Stimulated activated CD4-positive, alpha-beta T cell treated with anti-CD3 and anti-CD28 coated beads, Interleukin-12 subunit alpha, Interleukin-12 subunit beta, amount 100 ng/mL, for 48 hours (primary cell): ENCODE data around the gene MLLT6.

Experiments used
- DNase-seq, 3 donors: peaks; one replicate each; pipeline ENCODE4 v3.0.0-alpha.2; 2020; ENCODE audit warnings: low read depth in 2 of 3, low spot score in 1 of 3

Gene MLLT6

DNA sequence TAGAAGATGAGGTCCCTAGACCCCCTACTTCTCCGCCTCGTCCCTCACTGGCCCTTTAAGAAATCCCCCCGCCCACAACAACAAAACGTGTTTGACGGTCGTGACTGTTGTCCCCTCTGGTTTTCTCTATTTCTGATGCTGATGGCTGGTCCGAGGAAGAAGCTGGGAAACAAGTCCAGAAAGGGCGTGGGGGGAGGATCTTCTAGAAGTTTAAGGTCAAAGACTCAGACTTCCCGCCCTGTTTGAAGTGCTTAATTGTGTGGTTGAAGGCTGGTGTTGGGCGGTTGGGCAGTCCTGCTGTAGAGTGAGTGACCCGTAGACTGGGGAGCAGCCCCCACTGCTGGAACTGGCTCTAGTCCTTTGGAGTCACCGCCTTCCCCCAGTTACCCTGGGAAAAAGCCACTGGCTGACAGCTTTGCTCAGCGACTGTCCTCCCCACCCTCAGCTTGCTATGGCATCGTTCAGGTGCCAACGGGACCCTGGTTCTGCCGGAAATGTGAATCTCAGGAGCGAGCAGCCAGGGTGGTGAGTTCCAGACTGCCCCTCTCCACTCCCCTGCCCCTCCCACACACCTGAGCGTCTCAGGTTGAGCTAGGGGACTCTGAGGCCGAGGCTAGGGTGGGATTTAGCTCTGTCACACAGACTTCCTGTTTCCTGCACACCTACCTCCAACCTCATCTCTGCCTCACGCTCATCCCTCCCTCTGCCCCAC lies 1.6 kb downstream of the MLLT6 start:
- no peak for DNase-seq

DNA sequence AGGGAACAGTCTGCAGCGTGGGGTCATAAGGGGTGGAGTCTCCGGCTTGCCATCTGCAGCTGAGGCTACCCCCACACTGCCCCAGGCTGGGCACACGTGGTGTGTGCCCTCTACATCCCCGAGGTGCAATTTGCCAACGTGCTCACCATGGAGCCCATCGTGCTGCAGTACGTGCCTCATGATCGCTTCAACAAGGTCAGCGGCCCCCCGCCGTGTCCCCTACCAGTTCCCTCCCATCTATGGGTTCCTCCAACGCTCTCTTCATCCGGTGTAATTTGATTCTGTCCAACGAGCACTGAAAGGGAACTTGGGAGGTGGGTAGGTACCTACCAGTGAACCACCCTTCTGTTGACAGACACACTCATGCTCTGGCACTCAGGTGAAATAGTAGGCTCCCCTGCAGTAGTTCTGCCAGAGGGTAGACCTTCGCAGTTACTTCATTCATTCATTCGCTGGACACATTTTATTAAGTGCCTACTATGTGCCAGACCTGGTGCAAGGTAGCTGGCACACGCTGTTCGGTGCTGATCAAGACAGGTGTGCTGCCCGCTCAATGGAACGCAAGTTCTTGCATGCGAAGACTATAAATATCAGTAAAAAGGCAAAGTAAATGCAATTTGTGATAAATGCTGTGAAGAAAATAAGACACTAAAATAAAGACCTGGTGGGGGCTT lies 2.7 kb downstream of the MLLT6 start:
- no peak for DNase-seq

DNA sequence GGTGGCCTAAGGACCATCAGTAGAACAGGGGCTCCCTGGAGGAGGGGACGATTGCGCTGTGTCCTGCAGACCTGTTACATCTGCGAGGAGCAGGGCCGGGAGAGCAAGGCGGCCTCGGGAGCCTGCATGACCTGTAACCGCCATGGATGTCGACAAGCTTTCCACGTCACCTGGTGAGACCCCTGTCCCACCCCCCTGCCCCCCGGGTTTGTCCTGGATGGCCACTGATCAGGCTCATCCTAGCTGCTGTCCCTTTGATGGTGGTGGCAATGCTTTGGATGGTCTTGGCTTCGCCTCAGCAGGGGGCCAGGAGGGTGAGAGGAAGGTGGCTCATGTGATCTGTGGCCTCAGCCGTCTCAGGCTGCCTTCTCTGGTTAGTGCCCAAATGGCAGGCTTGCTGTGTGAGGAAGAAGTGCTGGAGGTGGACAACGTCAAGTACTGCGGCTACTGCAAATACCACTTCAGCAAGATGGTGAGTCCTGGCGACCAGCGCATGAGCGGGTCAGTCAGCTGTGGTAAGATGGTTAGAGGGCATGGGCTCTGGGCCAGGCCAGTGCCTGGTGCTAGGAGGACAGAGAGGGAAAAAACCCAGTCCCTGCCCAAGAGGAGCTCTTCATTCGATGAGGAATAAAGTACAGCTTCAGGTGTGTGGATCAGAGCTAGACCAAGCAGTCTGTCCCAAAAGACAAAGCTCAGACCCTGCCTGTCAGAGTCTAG lies 4.2 kb downstream of the MLLT6 start:
- DNase-seq: no peak

DNA sequence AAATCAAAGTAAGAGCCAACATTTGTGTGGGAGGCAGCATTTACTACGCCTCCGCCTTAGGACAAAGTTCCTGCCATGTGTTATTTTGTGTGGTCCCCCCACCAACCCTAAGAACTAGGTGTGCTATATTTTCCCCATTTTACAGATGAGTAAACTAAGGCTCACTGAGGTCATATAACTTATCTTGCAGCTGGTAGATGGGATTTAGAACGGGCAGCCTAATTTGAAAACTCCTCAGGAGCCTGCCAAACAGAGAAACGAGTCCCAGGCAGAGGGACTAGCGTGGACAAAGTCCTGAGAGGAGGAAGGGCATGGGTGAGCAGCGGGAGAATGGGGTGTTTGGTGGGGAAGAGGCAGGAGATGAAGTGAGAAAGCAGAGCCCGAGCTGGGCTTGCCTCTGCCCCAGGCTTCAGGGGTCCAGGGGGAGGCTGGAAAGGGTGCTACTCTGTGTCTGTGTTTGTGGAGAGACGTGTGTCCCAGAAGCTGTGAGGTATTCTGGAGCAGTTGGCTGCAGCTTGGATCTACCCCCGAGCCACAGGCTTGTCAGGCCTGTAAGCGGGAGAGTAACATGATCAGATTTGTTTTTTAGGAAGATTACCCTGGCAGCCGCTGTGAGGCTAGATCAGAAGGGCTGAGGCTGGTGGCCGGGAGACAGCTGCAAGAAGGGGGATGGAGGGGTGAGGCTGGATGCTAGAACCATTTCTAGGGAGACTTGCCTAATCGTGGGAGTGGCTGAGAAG lies 5.0 kb downstream of the MLLT6 start:
- no peak for DNase-seq

DNA sequence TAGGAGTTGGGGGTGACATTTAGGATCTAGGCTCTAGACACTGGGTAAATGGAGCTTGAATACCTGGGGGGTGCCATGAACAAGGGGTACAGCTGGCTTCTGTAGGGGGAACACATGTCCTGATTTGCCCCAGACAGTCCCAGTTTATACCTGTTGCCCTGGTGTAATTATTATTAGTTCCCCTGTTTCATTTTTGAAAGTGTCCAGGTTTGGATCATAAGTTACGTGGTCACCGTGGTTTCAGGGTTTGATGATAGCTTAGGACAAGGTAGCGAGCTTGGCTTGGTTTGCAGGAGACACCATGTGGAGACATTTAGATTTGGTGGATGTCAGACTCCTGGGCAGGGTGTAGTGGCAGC lies 5.5 kb downstream of the MLLT6 start:
- no peak for DNase-seq

DNA sequence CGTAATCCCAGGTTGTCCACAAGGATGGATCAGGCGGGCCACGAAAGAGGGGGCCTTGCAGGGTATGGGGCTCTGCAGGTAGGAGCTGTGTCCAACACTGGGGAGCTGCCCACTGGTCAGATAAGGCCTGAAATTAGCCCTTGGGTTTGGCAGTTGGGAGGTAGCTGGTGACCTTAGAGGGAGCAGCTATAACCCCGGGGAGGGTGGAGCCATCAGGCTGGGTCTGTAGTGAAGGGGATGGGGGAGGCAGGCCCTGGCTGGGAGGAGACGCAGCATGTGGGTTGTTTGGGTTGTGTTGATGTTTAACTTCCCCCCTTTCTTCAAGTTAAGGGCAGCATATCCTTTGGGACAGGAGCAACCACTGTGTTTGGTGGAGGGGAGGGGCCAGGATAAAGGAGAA lies 5.9 kb downstream of the MLLT6 start:
- no peak for DNase-seq

DNA sequence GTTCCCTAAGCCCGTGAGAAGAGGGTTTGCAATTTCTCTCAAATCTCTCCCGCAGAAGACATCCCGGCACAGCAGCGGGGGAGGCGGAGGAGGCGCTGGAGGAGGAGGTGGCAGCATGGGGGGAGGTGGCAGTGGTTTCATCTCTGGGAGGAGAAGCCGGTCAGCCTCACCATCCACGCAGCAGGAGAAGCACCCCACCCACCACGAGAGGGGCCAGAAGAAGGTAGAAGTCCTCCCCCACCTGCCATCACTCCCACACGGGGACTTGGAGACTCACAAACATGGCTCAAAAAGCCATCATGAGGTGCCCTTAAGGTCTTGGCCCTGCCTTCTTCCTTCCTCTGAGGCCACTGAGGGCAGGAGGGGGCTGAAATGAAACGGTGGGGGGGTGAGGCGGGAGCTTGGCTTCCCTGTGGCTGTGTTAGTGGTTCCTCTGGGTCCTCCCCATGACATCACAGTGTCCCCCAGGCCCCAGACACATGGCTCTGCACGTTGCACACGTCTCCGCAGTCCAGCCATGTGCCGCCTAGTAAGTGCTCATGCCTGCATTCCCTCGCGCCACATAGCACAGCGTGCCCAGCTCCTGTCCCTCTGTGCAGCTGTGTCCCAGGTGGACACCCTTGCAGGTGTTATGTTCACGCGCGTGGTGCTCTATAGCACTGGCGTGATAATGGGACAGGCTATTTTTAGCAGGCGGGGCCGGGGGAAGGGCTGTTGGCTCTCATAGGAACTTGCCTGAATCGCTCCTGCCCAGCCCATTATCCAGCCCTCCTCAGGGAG lies 6.9 kb downstream of the MLLT6 start:
- DNase-seq: no peak

DNA sequence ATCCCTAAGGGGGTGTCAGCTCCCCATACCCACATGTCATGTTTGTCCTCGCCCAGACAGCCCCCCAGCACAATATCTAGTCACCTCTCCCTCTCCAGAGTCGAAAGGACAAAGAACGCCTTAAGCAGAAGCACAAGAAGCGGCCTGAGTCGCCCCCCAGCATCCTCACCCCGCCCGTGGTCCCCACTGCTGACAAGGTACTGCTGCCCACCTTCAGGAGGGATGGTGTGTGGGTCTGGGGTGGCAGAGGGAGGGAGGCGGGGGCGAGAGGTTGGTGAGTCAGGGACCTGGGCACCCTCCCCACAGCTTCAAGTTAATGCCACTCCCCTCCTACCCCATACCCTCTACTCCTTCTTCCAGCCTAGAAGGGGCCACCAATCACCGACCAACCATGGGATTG lies 7.5 kb downstream of the MLLT6 start:
- DNase-seq: no peak

DNA sequence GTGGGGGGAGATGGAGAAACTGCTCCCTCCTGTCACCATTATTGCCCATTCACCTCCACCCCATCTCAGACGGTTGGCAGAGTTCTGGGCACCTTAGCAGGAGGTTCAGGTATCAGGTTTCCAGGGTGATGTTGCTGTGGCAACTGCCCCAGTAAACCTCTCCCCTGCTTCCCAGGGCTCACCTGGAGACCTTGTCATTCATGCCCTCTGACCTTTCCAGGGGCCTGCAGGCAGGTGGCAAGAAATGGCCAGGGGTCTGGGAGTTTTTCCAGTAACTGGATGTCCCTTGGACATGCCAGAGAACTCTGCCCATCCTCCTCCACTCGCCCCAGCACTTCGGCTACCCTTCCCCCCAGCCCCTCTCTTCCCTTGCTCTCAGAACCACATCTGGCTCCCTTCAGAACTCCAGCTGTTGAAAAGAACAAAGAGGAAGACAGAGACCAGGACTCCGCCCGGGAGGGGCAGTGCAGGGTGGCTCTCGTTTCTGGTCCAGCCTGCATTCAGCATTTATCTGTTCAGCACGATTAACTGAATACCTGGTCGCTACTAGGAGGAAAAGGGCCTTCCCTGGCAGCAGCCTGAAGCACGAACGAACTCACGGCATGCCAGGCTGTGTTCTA lies 8.5 kb downstream of the MLLT6 start:
- DNase-seq: no peak

DNA sequence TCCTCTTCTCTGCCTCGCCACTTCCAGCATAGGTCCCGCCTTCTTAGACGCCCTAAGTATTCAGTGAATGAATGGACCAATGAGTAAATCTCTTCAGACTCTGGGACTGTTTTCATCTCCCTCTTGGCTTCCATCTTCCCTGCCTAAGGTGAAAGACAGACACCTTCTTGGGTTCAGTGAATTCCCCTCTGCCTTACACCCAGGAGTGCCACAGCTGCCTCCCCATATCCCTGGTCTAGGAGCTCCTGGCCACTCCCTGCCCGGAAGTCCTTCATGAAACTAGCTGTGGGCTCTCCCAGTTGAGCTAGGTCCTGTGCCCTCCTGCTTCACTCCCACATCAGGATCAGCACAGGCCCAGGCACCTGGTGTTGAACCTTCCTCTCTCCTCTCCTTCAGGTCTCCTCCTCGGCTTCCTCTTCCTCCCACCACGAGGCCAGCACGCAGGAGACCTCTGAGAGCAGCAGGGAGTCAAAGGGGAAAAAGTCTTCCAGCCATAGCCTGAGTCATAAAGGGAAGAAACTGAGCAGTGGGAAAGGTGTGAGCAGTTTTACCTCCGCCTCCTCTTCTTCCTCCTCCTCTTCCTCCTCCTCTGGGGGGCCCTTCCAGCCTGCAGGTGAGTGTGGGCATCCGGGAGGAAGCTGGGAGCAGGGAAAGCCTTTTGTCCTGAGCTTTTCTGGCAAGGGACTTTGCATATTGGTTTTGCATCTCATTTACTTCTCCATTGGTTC lies 10.3 kb downstream of the MLLT6 start:
- DNase-seq: no peak

DNA sequence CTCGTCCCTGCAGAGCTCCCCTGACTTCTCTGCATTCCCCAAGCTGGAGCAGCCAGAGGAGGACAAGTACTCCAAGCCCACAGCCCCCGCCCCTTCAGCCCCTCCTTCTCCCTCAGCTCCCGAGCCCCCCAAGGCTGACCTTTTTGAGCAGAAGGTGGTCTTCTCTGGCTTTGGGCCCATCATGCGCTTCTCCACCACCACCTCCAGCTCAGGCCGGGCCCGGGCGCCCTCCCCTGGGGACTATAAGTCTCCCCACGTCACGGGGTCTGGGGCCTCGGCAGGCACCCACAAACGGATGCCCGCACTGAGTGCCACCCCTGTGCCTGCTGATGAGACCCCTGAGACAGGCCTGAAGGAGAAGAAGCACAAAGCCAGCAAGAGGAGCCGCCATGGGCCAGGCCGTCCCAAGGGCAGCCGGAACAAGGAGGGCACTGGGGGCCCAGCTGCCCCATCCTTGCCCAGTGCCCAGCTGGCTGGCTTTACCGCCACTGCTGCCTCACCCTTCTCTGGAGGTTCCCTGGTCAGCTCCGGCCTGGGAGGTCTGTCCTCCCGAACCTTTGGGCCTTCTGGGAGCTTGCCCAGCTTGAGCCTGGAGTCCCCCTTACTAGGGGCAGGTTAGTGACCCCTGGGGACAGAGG lies 11.4 kb downstream of the MLLT6 start:
- no peak for DNase-seq

DNA sequence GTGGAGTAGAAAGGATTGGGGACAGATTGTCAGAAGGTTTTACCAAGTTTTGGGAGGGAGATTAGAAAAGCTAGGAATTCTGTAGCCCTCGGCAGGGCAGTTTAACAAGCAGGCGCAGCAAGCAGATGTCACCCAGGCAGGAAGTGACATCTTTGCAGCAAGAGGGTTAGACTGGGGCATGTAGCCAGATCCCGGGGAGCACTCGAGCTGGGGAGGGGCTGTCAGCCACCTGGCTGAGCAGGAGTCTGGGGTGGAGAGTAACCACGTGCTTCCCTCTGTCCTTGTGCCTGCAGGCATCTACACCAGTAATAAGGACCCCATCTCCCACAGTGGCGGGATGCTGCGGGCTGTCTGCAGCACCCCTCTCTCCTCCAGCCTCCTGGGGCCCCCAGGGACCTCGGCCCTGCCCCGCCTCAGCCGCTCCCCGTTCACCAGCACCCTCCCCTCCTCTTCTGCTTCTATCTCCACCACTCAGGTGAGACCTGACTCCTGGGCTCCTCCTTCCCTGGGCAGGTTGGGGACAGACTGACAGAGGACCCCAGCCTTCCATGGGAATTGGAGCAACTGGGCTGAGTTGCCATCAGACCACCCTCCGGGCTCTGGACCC lies 12.2 kb downstream of the MLLT6 start:
- no peak for DNase-seq

DNA sequence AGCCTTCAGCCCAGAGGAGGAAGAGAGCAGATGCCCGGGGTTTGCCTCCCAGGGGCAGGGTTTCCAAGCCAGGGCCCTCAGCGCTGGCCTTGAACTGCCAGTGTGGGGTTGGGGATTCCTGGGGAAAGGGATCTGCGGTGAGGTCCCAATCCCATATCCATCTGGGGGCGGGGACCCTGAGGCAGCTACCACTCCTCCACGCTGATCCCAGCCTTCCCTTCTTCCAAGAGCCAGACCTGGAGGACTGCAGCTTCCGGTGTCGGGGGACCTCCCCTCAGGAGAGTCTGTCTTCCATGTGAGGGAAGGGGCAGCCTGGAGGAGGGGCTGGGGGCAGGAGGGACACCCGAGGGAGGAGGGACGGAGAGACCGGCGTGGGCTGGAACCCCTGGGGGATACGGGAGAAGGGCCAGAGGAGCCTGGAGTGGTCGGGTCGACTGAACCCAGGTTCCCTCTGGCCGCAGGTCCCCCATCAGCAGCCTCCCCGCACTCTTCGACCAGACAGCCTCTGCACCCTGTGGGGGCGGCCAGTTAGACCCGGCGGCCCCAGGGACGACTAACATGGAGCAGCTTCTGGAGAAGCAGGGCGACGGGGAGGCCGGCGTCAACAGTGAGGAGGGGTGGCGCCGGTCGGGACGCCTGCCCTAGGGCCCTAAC lies 14.3 kb downstream of the MLLT6 start:
- no peak for DNase-seq

DNA sequence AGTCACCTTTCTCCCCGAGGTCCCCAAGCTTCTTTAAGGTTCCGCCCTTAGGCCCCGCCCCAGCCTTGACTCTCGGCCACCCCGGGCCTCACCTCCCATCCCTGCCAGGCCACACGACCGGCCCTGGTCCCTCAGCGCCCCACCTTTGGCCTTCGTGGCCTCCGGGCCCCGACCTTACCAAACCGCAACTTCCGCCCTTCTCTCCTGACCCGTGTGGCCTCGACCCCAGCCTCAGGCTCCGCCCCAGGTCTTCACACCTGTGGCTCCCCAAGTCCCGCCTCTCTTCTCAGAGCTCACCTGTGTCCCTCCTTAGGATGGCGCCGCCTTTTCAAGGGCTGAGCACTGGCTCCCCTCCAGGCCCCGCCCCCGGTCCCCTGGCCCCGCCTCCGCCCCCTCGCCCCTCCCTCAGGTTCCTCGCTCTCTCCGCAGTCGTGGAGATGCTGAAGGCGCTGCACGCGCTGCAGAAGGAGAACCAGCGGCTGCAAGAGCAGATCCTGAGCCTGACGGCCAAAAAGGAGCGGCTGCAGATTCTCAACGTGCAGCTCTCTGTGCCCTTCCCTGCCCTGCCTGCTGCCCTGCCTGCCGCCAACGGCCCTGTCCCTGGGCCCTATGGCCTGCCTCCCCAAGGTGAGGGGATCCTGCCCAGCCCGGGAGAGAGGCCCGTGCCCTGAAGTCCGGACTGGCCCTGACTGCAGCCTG lies 15.0 kb downstream of the MLLT6 start:
- no peak for DNase-seq

DNA sequence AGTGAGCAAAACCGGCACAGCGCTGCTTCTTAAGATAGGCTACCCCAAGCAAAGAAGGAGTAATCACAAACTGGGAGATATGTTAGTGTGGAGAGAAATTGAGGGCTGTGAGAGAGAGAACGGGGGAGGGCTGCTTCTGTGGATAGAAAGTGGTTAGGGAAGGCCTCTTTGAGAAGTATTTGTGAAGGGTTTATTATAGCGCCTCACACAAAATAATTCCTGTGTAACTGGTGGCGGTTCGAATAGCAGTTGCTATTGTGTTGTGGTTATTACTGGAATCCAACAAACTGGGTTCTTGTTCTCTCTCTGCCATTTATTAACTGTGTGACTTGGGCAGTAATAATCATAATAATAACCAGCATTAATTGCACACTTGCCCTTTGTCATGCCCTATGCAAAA lies 15.9 kb downstream of the MLLT6 start:
- no peak for DNase-seq

DNA sequence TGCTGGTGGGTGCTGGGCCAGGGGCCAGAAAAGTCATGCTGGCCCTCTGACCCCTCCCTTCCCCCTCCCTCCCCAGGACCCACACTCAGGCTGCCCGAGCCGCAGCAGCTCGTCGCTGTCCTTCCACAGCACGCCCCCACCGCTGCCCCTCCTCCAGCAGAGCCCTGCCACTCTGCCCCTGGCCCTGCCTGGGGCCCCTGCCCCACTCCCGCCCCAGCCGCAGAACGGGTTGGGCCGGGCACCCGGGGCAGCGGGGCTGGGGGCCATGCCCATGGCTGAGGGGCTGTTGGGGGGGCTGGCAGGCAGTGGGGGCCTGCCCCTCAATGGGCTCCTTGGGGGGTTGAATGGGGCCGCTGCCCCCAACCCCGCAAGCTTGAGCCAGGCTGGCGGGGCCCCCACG lies 16.7 kb downstream of the MLLT6 start:
- DNase-seq: no peak

DNA sequence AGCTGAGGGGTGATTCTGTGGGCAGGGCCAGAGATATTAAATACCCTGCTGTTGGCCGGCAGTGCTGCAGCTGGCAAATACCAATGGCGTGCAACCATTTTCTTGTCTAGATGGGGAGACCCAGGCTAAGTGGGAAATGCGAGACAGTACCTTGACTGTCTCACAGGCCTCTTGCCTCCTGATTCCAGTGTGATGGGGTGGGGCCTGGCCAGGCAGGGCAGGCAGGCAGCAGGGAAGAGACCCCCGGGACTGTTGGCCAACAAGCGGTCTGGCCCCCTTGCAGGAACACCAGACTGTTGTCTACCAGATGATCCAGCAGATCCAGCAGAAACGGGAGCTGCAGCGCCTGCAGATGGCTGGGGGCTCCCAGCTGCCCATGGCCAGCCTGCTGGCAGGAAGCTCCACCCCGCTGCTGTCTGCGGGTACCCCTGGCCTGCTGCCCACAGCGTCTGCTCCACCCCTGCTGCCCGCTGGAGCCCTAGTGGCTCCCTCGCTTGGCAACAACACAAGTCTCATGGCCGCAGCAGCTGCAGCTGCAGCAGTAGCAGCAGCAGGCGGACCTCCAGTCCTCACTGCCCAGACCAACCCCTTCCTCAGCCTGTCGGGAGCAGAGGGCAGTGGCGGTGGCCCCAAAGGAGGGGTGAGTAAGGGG lies 19.4 kb downstream of the MLLT6 start:
- no peak for DNase-seq
